Left ventricle myocardium inferior (tissue), 1 donor: ENCODE measurements around the gene GON7. TPM values are rescaled to one million over a fixed set of nuclear protein-coding genes. Genes with fewer than 3 reads are reported as not detected.

ENCODE experiments used
- DNase-seq: peaks from one replicate; pipeline ENCODE4 v3.0.0-alpha.2; 2020
- H3K27ac ChIP-seq: fragments of 200-600 bp; replicated peaks from 2 replicates; pipeline ENCODE4 v1.8.0; 2021
- H3K27me3 ChIP-seq: fragments of 200-600 bp; 2 replicates; pipeline ENCODE4 v1.8.0; 2021; ENCODE audit warnings: low read depth
- H3K36me3 ChIP-seq: fragments of 200-600 bp; 2 replicates; pipeline ENCODE4 v1.8.0; 2021
- H3K4me1 ChIP-seq: fragments of 200-600 bp; 2 replicates; pipeline ENCODE4 v1.8.0; 2021
- H3K4me3 ChIP-seq: fragments of 200-600 bp; 2 replicates; pipeline ENCODE4 v1.8.0; 2021; ENCODE audit warnings: mild to moderate bottlenecking, moderate library complexity
- H3K9me3 ChIP-seq: fragments of 200-600 bp; replicated peaks from 2 replicates; pipeline ENCODE4 v1.8.0; 2021
- intact Hi-C: fragments of 100-400 bp; cut with micrococcal nuclease; formaldehyde crosslinking; loops from one replicate; pipeline ENCODE4 v1.11.0; 2022
- long read RNA-seq: library from polyadenylated mRNA; unstranded; transcript quantifications from one replicate; pipeline ENCODE4 v2.0.0, GENCODE V29; 2021
- total RNA-seq: library from RNA; stranded (reverse); fragmentation: NEBNext Ultra II Directional; extraction: Animal tissue kit (Norgen Biotek cat#: 25700); gene quantifications from one replicate; pipeline ENCODE4 v1.2.1, GENCODE V29; 2021
- TF ChIP-seq, protein P1 (sequence below): fragments of 200-600 bp; IDR thresholded peaks from 2 replicates; pipeline ENCODE4 v1.8.0; 2021; ENCODE audit warnings: antibody characterized with exemption, mild to moderate bottlenecking, borderline replicate concordance
- donor health status: DM: no; HTN: yes; CAD: no; lungs with severe emphysema.

Gene GON7
- total RNA-seq = 19.0 TPM
- long read RNA-seq, transcript GON7-201 (2 exons, 1,154 nt) = major isoform, 16 of 16 reads
- long read RNA-seq, partial matches to known transcripts = 0 of 16 reads
- long read RNA-seq, other reads (novel, unspliced or antisense) = 0 of 16 reads

DNA sequence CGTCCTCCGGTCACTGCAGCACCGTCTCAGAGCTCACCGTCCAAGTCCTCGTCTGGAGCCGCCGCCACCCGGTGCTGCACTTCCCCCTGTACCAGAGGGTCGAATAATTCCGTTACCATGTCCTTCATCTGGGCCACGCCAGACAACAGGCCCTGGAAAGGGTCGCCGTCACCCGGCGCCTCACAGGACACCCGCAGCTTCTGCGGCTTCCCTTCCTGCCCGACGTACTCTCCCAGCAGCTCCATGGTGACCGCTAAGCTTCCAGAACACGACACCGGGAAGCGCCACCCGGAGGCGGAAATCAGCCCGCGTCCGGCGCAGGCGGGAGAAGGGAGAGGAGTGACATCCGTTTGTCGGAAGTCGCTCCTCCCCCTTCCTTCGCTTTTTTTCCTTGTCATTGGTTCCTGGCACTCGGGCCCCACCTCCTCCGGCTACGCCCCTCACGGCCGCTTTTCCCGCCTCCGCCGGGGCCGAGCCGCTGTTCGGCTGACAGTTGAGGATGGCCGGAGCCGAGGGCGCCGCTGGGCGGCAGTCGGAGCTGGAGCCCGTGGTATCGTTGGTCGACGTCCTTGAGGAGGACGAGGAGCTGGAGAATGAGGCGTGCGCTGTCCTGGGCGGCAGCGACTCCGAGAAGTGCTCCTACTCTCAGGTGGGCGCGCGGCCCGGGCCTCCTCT lies at the start of gene GON7, which contains the start of gene UBR7:
Gene GON7 (minus strand): TSS at position 273 of the 675 bp plus-strand sequence. CDS start 28 bp downstream, at position 245.
Gene UBR7 (plus strand): TSS at position 464 of the 675 bp plus-strand sequence. CDS start 36 bp downstream, at position 500.
- H3K36me3 ChIP-seq = peaks cover 19% of the 10 kb centered on the region
- peak within 1 kb of the TSS; percentile 98 for H3K4me3 ChIP-seq
- no peaks in the 10 kb centered on the region for H3K27me3 ChIP-seq
- no peaks in the 10 kb centered on the region for H3K9me3 ChIP-seq
- H3K4me1 ChIP-seq = peaks cover 56% of the 10 kb centered on the region
- peak; percentile 94 for DNase-seq
- H3K27ac ChIP-seq = peak within 1 kb of the TSS; percentile 93
- TF ChIP-seq, protein P1, sequence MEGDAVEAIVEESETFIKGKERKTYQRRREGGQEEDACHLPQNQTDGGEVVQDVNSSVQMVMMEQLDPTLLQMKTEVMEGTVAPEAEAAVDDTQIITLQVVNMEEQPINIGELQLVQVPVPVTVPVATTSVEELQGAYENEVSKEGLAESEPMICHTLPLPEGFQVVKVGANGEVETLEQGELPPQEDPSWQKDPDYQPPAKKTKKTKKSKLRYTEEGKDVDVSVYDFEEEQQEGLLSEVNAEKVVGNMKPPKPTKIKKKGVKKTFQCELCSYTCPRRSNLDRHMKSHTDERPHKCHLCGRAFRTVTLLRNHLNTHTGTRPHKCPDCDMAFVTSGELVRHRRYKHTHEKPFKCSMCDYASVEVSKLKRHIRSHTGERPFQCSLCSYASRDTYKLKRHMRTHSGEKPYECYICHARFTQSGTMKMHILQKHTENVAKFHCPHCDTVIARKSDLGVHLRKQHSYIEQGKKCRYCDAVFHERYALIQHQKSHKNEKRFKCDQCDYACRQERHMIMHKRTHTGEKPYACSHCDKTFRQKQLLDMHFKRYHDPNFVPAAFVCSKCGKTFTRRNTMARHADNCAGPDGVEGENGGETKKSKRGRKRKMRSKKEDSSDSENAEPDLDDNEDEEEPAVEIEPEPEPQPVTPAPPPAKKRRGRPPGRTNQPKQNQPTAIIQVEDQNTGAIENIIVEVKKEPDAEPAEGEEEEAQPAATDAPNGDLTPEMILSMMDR = peak; percentile 47
- intact Hi-C loops = no loop called here

GRCh38 chr14:93249128-93249831 lies 42.4 kb upstream of the GON7 start:
- H3K9me3 ChIP-seq = peaks cover 6% of the 10 kb centered on the region
- peaks cover 95% of the 10 kb centered on the region for H3K36me3 ChIP-seq
- DNase-seq = no peak
- intact Hi-C loops = no loop called here
- H3K27me3 ChIP-seq = no peaks in the 10 kb centered on the region
- H3K27ac ChIP-seq = no peak overlapping the region
- TF ChIP-seq, protein P1 = no peak
- no peak overlapping the region for H3K4me3 ChIP-seq
- H3K4me1 ChIP-seq = no peaks in the 10 kb centered on the region

DNA sequence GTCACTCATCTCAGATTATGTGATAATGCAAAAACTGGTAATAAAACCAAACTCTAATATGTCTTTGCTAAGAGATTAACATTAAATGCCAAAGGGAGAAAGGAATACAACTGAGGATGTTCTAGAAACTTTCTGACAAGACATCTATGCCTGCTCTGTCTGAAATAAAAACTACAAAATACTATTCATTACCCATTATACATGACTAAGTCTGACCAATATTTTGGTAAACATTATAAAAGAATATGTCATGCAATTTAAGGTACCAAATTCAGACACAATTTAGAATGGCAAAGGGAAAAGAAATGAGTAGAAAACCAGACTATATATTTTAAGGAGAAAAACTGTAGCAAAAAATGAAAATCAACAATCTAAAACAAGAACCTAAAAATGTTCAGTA lies 39.7 kb upstream of the GON7 start:
- Histone ChIP-seq H3K27me3 (no peaks in the 10 kb centered on the region), H3K36me3 (peaks cover 95% of the 10 kb centered on the region), H3K4me3 (no peak overlapping the region), H3K27ac (no peak overlapping the region), H3K9me3 (no peaks in the 10 kb centered on the region), H3K4me1 (no peaks in the 10 kb centered on the region)
- intact Hi-C loops = no loop called here
- TF ChIP-seq, protein P1 = no peak
- no peak for DNase-seq

GRCh38 chr14:93245764-93246420 lies 39.0 kb upstream of the GON7 start:
- H3K4me3 ChIP-seq = no peak overlapping the region
- intact Hi-C loops = no loop called here
- TF ChIP-seq, protein P1 = no peak
- H3K36me3 ChIP-seq = peaks cover 95% of the 10 kb centered on the region
- no peaks in the 10 kb centered on the region for H3K4me1 ChIP-seq
- no peaks in the 10 kb centered on the region for H3K9me3 ChIP-seq
- H3K27ac ChIP-seq = no peak overlapping the region
- H3K27me3 ChIP-seq = no peaks in the 10 kb centered on the region
- no peak for DNase-seq

DNA sequence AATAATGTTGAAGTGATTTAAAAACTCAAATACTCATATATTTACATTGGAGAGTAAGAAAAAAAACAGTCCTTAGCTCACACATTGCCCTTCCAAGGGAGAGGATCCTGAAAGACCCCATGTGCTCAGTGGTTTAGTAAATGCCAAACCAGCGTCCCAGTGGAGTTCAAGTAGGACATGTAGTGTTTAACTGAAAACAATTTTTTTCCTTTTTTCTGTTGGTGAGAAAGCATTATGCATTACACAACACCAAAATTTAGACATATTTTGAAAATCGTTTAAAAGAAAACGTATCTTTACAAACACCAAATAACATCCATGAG lies 33.8 kb upstream of the GON7 start:
- DNase-seq = no peak

More for the DNA sequence above, 33.8 kb upstream of the GON7 start:
- intact Hi-C loops = no loop called here
- no peaks in the 10 kb centered on the region for H3K9me3 ChIP-seq
- no peak overlapping the region for H3K4me3 ChIP-seq
- no peaks in the 10 kb centered on the region for H3K27me3 ChIP-seq
- peaks cover 62% of the 10 kb centered on the region for H3K36me3 ChIP-seq
- no peaks in the 10 kb centered on the region for H3K4me1 ChIP-seq
- TF ChIP-seq, protein P1 = no peak
- H3K27ac ChIP-seq = no peak overlapping the region
